ENCODE measurements around the gene MINDY1. TPM values are rescaled to one million over a fixed set of nuclear protein-coding genes. Genes with fewer than 3 reads are reported as not detected.

The MINDY1 gene
- total RNA-seq, 1 donor from 2014 or later, result 13.4 TPM

GRCh38 chr1:150965605-150966004 lies 41.1 kb downstream of the MINDY1 start:
- H3K36me3 Mint-ChIP-seq (ENCODE audit: low read depth), result peaks cover 62% of the 10 kb centered on the region

GRCh38 chr1:150964164-150964489 lies 42.6 kb downstream of the MINDY1 start:
- intact Hi-C loops (cut with micrococcal nuclease), result no loop called here
- no peak overlapping the region for H3K4me3 Mint-ChIP-seq
- H3K27me3 Mint-ChIP-seq (ENCODE audit: insufficient read depth), result no peaks in the 10 kb centered on the region
- H3K36me3 Mint-ChIP-seq (ENCODE audit: low read depth), result peaks cover 73% of the 10 kb centered on the region
- no peak for DNase-seq (ENCODE audit: low spot score)
- no peaks in the 10 kb centered on the region for H3K9me3 Mint-ChIP-seq
- no peaks in the 10 kb centered on the region for H3K4me1 Mint-ChIP-seq (ENCODE audit: low read depth)
- H3K27ac Mint-ChIP-seq, result peak overlapping the region; percentile 47

More at GRCh38 chr1:150965605-150966004, 41.1 kb downstream of the MINDY1 start:
- Mint-ChIP-seq H3K4me1 (ENCODE audit: low read depth) (peaks cover 6% of the 10 kb centered on the region), H3K27me3 (ENCODE audit: insufficient read depth) (no peaks in the 10 kb centered on the region), H3K4me3 (no peak overlapping the region), H3K9me3 (no peaks in the 10 kb centered on the region), H3K27ac (no peak overlapping the region)
- intact Hi-C loops (cut with micrococcal nuclease), result no loop called here
- no peak for DNase-seq (ENCODE audit: low spot score)

GRCh38 chr1:150963321-150964163 lies 43.2 kb downstream of the MINDY1 start:
- intact Hi-C loops (cut with micrococcal nuclease), result no loop called here
- H3K4me3 Mint-ChIP-seq, result no peak overlapping the region

GRCh38 chr1:150961756-150962155 lies 44.9 kb downstream of the MINDY1 start:
- Mint-ChIP-seq H3K4me1 (ENCODE audit: low read depth) (no peaks in the 10 kb centered on the region), H3K27me3 (ENCODE audit: insufficient read depth) (no peaks in the 10 kb centered on the region), H3K9me3 (no peaks in the 10 kb centered on the region), H3K27ac (no peak overlapping the region), H3K36me3 (ENCODE audit: low read depth) (peaks cover 66% of the 10 kb centered on the region), H3K4me3 (no peak overlapping the region)
- intact Hi-C loops (cut with micrococcal nuclease), result no loop called here
- DNase-seq (ENCODE audit: low spot score), result no peak

More at GRCh38 chr1:150963321-150964163, 43.2 kb downstream of the MINDY1 start:
- Mint-ChIP-seq H3K27me3 (ENCODE audit: insufficient read depth) (no peaks in the 10 kb centered on the region), H3K27ac (peak overlapping the region; percentile 47), H3K36me3 (ENCODE audit: low read depth) (peaks cover 74% of the 10 kb centered on the region), H3K9me3 (no peaks in the 10 kb centered on the region), H3K4me1 (ENCODE audit: low read depth) (no peaks in the 10 kb centered on the region)
- DNase-seq (ENCODE audit: low spot score), result no peak

GRCh38 chr1:150960646-150961045 lies 46.1 kb downstream of the MINDY1 start:
- H3K9me3 Mint-ChIP-seq, result no peaks in the 10 kb centered on the region

GRCh38 chr1:150957666-150958065 lies 49.0 kb downstream of the MINDY1 start:
- Mint-ChIP-seq H3K4me1 (ENCODE audit: low read depth) (no peaks in the 10 kb centered on the region), H3K9me3 (no peaks in the 10 kb centered on the region), H3K4me3 (no peak overlapping the region), H3K36me3 (ENCODE audit: low read depth) (peaks cover 51% of the 10 kb centered on the region), H3K27ac (no peak overlapping the region), H3K27me3 (ENCODE audit: insufficient read depth) (no peaks in the 10 kb centered on the region)
- intact Hi-C loops (cut with micrococcal nuclease), result no loop called here
- DNase-seq (ENCODE audit: low spot score), result no peak

More at GRCh38 chr1:150960646-150961045, 46.1 kb downstream of the MINDY1 start:
- Mint-ChIP-seq H3K4me1 (ENCODE audit: low read depth) (no peaks in the 10 kb centered on the region), H3K4me3 (no peak overlapping the region), H3K27ac (no peak overlapping the region), H3K36me3 (ENCODE audit: low read depth) (peaks cover 59% of the 10 kb centered on the region), H3K27me3 (ENCODE audit: insufficient read depth) (no peaks in the 10 kb centered on the region)
- no peak for DNase-seq (ENCODE audit: low spot score)
- intact Hi-C loops (cut with micrococcal nuclease), result no loop called here

GRCh38 chr1:150955280-150955679 lies 51.4 kb downstream of the MINDY1 start:
- Mint-ChIP-seq H3K9me3 (no peaks in the 10 kb centered on the region), H3K27ac (no peak overlapping the region), H3K4me1 (ENCODE audit: low read depth) (no peaks in the 10 kb centered on the region), H3K27me3 (ENCODE audit: insufficient read depth) (no peaks in the 10 kb centered on the region), H3K4me3 (no peak overlapping the region), H3K36me3 (ENCODE audit: low read depth) (peaks cover 53% of the 10 kb centered on the region)
- no peak for DNase-seq (ENCODE audit: low spot score)
- intact Hi-C loops (cut with micrococcal nuclease), result no loop called here

GRCh38 chr1:150954708-150955107 lies 52.0 kb downstream of the MINDY1 start:
- Mint-ChIP-seq H3K9me3 (no peaks in the 10 kb centered on the region), H3K27ac (no peak overlapping the region), H3K4me1 (ENCODE audit: low read depth) (no peaks in the 10 kb centered on the region), H3K27me3 (ENCODE audit: insufficient read depth) (no peaks in the 10 kb centered on the region), H3K4me3 (no peak overlapping the region), H3K36me3 (ENCODE audit: low read depth) (peaks cover 55% of the 10 kb centered on the region)
- intact Hi-C loops (cut with micrococcal nuclease), result no loop called here
- no peak for DNase-seq (ENCODE audit: low spot score)

Other genes starting within 250 kb of the MINDY1 start
- gene CTSS, start 241.1 kb downstream of the MINDY1 start, total RNA-seq, result 31.7 and 34.2 TPM in 2 replicates
- 1.8 and 2.7 TPM in 2 replicates for gene CTSK, start 198.6 kb downstream of the MINDY1 start, total RNA-seq
- gene ARNT, start 130.3 kb downstream of the MINDY1 start, total RNA-seq, result 32.4 and 32.5 TPM in 2 replicates
- gene CTXND2, start 119.8 kb downstream of the MINDY1 start, total RNA-seq, result not detected in 2 replicates
- 60.6 and 63.7 TPM in 2 replicates for gene SETDB1, start 80.5 kb downstream of the MINDY1 start, total RNA-seq
- 188 and 191 TPM in 2 replicates for gene CERS2, start 32.1 kb downstream of the MINDY1 start, total RNA-seq
- not detected in 2 replicates for gene ANXA9, start 24.6 kb downstream of the MINDY1 start, total RNA-seq
- 15.0 and 15.4 TPM in 2 replicates for gene PRUNE1, start 1.5 kb upstream of the MINDY1 start, total RNA-seq
- 0.70 and 0.73 TPM in 2 replicates for gene BNIPL, start 29.7 kb upstream of the MINDY1 start, total RNA-seq
- gene C1orf56, start 40.8 kb upstream of the MINDY1 start, total RNA-seq, result 1.6 and 1.7 TPM in 2 replicates
- 216 and 219 TPM in 2 replicates for gene CDC42SE1, start 52.7 kb upstream of the MINDY1 start, total RNA-seq
- 3.5 and 3.7 TPM in 2 replicates for gene MLLT11, start 53.5 kb upstream of the MINDY1 start, total RNA-seq
- gene GABPB2, start 63.9 kb upstream of the MINDY1 start, total RNA-seq, result 19.4 and 21.5 TPM in 2 replicates
- gene SEMA6C, start 139.7 kb upstream of the MINDY1 start, total RNA-seq, result 3.6 and 4.3 TPM in 2 replicates
- 38.0 and 38.5 TPM in 2 replicates for gene TNFAIP8L2, start 149.7 kb upstream of the MINDY1 start, total RNA-seq
- 4.0 and 5.0 TPM in 2 replicates for gene LYSMD1, start 159.0 kb upstream of the MINDY1 start, total RNA-seq
- gene SCNM1, start 159.2 kb upstream of the MINDY1 start, total RNA-seq, result 111 and 117 TPM in 2 replicates
- gene TMOD4, start 169.1 kb upstream of the MINDY1 start, total RNA-seq, result 2.6 and 2.9 TPM in 2 replicates
- gene VPS72, start 183.3 kb upstream of the MINDY1 start, total RNA-seq, result 90.0 and 96.4 TPM in 2 replicates
- gene PIP5K1A, start 191.7 kb upstream of the MINDY1 start, total RNA-seq, result 98.9 and 101 TPM in 2 replicates
- gene PSMD4, start 247.8 kb upstream of the MINDY1 start, total RNA-seq, result 276 and 285 TPM in 2 replicates

All from activated T-helper 1 cell treated with anti-CD3 and anti-CD28 coated beads, Interleukin-12 subunit alpha, Interleukin-12 subunit beta, Interleukin-2, Interleukin-4 antibody, amounts not matched to agents 30 ng/mL and 10 ng/mL and 1 ng/mL, durations not matched to agents 14 hours and 24 hours and 36 hours (primary cell).